MCF 10A (cell line): Measurements from ENCODE around the gene KRT86. TPM values are rescaled to one million over a fixed set of nuclear protein-coding genes. Genes with fewer than 3 reads are reported as not detected.

Experiments
- BruUV-seq: library from RNA; stranded (reverse); fragments of 400-500 nt; replicated peaks from 2 replicates; lab custom pipeline; 2021; lab: Mats Ljungman, UMichigan
- CTCF ChIA-PET: fragments of 300-600 bp; sonication (Branson Sonifier 250); formaldehyde crosslinking; extraction: SDS; loops from one replicate; lab custom pipeline; 2021; ENCODE audit warnings: antibody characterized with exemption, inconsistent platforms; lab: Yijun Ruan, JAX
- POLR2A ChIA-PET: fragments of 300-600, 350-650 bp; sonication (Branson Sonifier 250); formaldehyde crosslinking; extraction: SDS; loops from one replicate; lab custom pipeline; 2020; ENCODE audit warnings: antibody characterized with exemption, inconsistent platforms; lab: Yijun Ruan, JAX
- DNase-seq: peaks from one replicate; pipeline ENCODE4 v3.0.0-alpha.2; 2018; ENCODE audit not compliant: unreplicated experiment
- H3K27ac Mint-ChIP-seq: one replicate; pipeline ENCODE4 v1.8.0; 2022; ENCODE audit warnings: mild to moderate bottlenecking, low read depth, mixed read lengths; ENCODE audit not compliant: unreplicated experiment
- H3K27me3 Mint-ChIP-seq: one replicate; pipeline ENCODE4 v1.8.0; 2022; ENCODE audit warnings: mixed read lengths; ENCODE audit not compliant: insufficient read depth, unreplicated experiment
- H3K36me3 Mint-ChIP-seq: one replicate; pipeline ENCODE4 v1.8.0; 2022; ENCODE audit warnings: mild to moderate bottlenecking, moderate library complexity, mixed read lengths; ENCODE audit not compliant: insufficient read depth, unreplicated experiment
- H3K4me1 Mint-ChIP-seq: one replicate; pipeline ENCODE4 v1.8.0; 2022; ENCODE audit warnings: mixed read lengths; ENCODE audit not compliant: insufficient read depth, unreplicated experiment
- H3K4me3 Mint-ChIP-seq: one replicate; pipeline ENCODE4 v1.8.0; 2022; ENCODE audit warnings: mild to moderate bottlenecking, moderate library complexity, mixed read lengths; ENCODE audit not compliant: unreplicated experiment
- H3K9me3 Mint-ChIP-seq: one replicate; pipeline ENCODE4 v1.8.0; 2022; ENCODE audit warnings: mixed read lengths; ENCODE audit not compliant: unreplicated experiment
- intact Hi-C: fragments of 100-400 bp; cut with micrococcal nuclease; formaldehyde crosslinking; loops from 2 replicates; pipeline ENCODE4 v1.14.1; 2022
- total RNA-seq: library from RNA; stranded (reverse); gene quantifications from 2 replicates; pipeline ENCODE4 v1.2.3, GENCODE V29; 2022
- TF ChIP-seq, protein P1 (sequence below): fragments of 200-600 bp; IDR thresholded peaks from one replicate; pipeline ENCODE4 v1.8.0; 2022; ENCODE audit warnings: antibody characterized with exemption, mild to moderate bottlenecking; ENCODE audit not compliant: unreplicated experiment

Gene KRT86
- total RNA-seq, 1 experiment from 2014 or later = 37.8 TPM

GRCh38 chr12:52267266-52267665 is 7.2 kb upstream of the KRT86 start:
- TF ChIP-seq, protein P1, sequence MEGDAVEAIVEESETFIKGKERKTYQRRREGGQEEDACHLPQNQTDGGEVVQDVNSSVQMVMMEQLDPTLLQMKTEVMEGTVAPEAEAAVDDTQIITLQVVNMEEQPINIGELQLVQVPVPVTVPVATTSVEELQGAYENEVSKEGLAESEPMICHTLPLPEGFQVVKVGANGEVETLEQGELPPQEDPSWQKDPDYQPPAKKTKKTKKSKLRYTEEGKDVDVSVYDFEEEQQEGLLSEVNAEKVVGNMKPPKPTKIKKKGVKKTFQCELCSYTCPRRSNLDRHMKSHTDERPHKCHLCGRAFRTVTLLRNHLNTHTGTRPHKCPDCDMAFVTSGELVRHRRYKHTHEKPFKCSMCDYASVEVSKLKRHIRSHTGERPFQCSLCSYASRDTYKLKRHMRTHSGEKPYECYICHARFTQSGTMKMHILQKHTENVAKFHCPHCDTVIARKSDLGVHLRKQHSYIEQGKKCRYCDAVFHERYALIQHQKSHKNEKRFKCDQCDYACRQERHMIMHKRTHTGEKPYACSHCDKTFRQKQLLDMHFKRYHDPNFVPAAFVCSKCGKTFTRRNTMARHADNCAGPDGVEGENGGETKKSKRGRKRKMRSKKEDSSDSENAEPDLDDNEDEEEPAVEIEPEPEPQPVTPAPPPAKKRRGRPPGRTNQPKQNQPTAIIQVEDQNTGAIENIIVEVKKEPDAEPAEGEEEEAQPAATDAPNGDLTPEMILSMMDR = no peak
- intact Hi-C loops = no loop called here
- ChIA-PET CTCF (interaction anchor here (0.6 to 7.2 kb wide), 4 partner anchors 12 to 474 kb away, joined by 3 to 52 read pairs (median 4); no protein-coding TSS in a partner anchor), POLR2A (interaction anchor here (1.1 to 1.4 kb wide), 3 partner anchors 11 to 22 kb away, joined by 3 read pairs; no protein-coding TSS in a partner anchor)
- Mint-ChIP-seq H3K4me1 (peaks cover 6% of the 10 kb centered on the region), H3K27me3 (no peaks in the 10 kb centered on the region), H3K36me3 (no peaks in the 10 kb centered on the region), H3K9me3 (peaks cover 14% of the 10 kb centered on the region), H3K4me3 (no peak overlapping the region), H3K27ac (no peak overlapping the region)
- no TSS peak for BruUV-seq
- no peak for DNase-seq

GRCh38 chr12:52267699-52268098 is 6.7 kb upstream of the KRT86 start:
- Mint-ChIP-seq H3K4me3 (no peak overlapping the region), H3K9me3 (peaks cover 14% of the 10 kb centered on the region), H3K4me1 (peaks cover 6% of the 10 kb centered on the region), H3K27me3 (no peaks in the 10 kb centered on the region), H3K27ac (no peak overlapping the region), H3K36me3 (no peaks in the 10 kb centered on the region)
- TF ChIP-seq, protein P1 = no peak
- no TSS peak for BruUV-seq
- POLR2A ChIA-PET = interaction anchor here (1.1 to 1.3 kb wide), 2 partner anchors 22 to 23 kb away, joined by 3 read pairs; no protein-coding TSS in a partner anchor
- no peak for DNase-seq
- CTCF ChIA-PET = interaction anchor here (1.5 to 7.2 kb wide), 2 partner anchors 11 to 16 kb away, joined by 5 to 52 read pairs; no protein-coding TSS in a partner anchor
- intact Hi-C loops = no loop called here

DNA sequence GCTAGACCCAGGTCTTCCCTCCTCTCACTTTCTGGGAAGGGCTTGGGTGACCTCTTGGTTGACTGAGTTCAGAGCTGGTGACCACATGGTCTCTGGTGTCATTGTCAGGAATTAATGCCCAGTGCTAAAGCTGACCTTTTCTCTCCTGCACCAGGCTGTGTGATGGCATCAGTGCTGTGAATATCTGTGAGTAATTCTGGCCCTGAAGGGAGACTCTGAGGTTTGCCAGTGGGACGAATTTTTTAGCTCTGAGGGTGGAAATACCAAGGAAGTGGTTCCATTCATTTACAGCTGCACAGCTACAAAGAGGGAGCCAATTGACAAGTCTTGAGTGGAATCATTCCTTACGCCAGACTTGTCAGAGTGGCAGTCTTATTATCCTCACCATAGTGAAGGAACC is 6.2 kb upstream of the KRT86 start:
- BruUV-seq = no TSS peak
- no peaks in the 10 kb centered on the region for H3K27me3 Mint-ChIP-seq
- H3K4me3 Mint-ChIP-seq = no peak overlapping the region
- DNase-seq = no peak
- H3K4me1 Mint-ChIP-seq = peaks cover 6% of the 10 kb centered on the region
- H3K36me3 Mint-ChIP-seq = no peaks in the 10 kb centered on the region
- H3K9me3 Mint-ChIP-seq = peaks cover 14% of the 10 kb centered on the region
- CTCF ChIA-PET = interaction anchor here (7.2 kb wide), 1 partner anchor 11 kb away, joined by 52 read pairs; no protein-coding TSS in a partner anchor
- intact Hi-C loops = no loop called here
- POLR2A ChIA-PET = no interaction called here
- TF ChIP-seq, protein P1 = no peak
- no peak overlapping the region for H3K27ac Mint-ChIP-seq

GRCh38 chr12:52270541-52271070 is 3.8 kb upstream of the KRT86 start:
- TF ChIP-seq, protein P1 = no peak
- ChIA-PET CTCF (interaction anchor here (1.3 to 1.6 kb wide), 3 partner anchors 9 to 58 kb away, joined by 5 to 12 read pairs (median 5); no protein-coding TSS in a partner anchor), POLR2A (interaction anchor here (1.1 to 2.8 kb wide), 4 partner anchors 10 to 34 kb away, joined by 3 to 14 read pairs (median 4); no protein-coding TSS in a partner anchor)
- no peaks in the 10 kb centered on the region for H3K27me3 Mint-ChIP-seq
- no peak overlapping the region for H3K4me3 Mint-ChIP-seq
- no peak overlapping the region for H3K27ac Mint-ChIP-seq
- H3K9me3 Mint-ChIP-seq = peaks cover 14% of the 10 kb centered on the region
- intact Hi-C loops = no loop called here
- peaks cover 6% of the 10 kb centered on the region for H3K4me1 Mint-ChIP-seq
- BruUV-seq = no TSS peak
- DNase-seq = no peak
- no peaks in the 10 kb centered on the region for H3K36me3 Mint-ChIP-seq
